GM12892 (cell line): Measurements from ENCODE around the gene RALGPS1.

Source experiments
- POLR2A ChIP-seq: IDR thresholded peaks from 2 replicates; pipeline ENCODE4 v1.6.1; 2011; ENCODE audit warnings: low read depth, low read length, control low read depth
- TAF1 ChIP-seq: IDR thresholded peaks from 2 replicates; pipeline ENCODE4 v1.6.1; 2011; ENCODE audit warnings: low read depth, mild to moderate bottlenecking, control low read depth, low read length, borderline replicate concordance

GRCh38 chr9:127196826-127197145, 282.2 kb downstream of the RALGPS1 start:
- TF ChIP-seq TAF1 (no peak), POLR2A (no peak)
